Ramos (cell line): ENCODE measurements around the gene AIFM3.
"Not testable (repeated sequence)": the region's sequence is repeated elsewhere in the genome, so short reads cannot be mapped to it uniquely, and the experiment has no call there.

Source experiments
- in situ Hi-C: fragments of 300-500 bp; cut with MboI; formaldehyde crosslinking; loops from one replicate; pipeline ENCODE4 v1.14.3; 2022; ENCODE audit warnings: low sequenced_read_pairs; ENCODE audit not compliant: unreplicated experiment

Gene AIFM3

DNA sequence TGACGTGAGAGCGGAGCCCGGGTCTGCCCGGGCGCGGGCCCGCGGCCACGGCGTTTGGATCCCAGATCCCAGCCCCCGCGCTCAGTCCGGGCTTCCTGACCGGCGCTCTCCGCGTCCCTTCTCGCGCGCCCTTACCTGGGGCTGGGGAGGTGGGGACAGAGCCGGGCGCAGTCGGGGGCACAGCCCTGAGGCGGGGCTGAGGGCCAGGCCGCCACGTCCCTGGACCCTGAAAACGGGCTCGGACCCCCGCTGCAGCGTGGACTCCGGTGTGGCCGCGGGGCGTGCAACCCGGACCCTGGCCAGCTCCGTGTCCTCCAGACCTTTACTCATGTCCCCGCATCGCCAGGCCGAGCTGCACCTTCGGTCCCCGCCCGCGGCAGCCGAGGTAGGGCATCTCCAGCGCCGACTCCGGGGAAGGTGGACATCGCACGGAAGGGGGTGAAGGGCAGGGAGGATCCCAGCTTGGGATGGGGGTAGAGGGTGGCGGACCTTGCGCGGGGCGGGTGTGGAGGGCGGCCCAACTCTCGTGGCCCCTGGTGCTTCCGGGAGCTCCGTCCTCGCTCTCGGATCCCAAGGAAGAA is 9.9 kb upstream of the AIFM3 start:
- in situ Hi-C loops = no loop called here

DNA sequence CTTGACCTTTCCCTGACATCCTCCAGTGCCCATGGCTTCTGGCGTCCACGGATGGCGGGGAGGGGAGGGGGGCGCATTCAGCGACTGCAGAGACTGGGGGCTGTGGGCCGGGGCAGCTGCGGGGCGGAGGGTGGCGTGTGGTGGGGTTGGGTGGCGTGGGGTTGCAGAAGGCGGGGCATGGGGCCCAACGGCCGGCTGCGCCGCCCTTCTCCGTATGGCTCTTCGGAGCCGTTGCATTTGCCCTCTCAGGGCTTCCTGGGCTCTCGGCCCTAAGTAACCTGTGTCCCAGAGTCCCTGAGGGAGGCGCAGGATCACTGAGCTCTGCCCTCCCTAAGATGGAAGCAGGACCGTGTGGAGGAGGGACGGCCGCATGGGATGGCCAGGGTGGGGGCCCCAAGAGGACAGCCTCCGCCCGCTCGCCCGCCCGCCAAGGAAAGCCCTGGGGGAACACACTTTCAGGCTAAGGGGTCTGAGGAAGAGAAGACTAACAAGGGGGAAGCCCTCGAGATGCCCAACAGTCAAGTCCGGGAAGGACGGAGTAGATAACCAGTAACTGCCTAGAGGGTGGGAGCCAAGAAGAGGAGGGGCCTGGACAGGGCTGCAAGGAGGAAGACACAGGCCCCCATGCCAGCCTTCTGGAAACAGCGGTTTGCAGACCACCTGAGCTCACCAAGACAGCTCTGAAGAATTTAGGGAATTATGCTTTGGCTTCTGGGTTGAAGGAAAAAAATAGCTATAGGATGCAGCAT is 9.2 kb upstream of the AIFM3 start:
- in situ Hi-C loops = no loop called here

DNA sequence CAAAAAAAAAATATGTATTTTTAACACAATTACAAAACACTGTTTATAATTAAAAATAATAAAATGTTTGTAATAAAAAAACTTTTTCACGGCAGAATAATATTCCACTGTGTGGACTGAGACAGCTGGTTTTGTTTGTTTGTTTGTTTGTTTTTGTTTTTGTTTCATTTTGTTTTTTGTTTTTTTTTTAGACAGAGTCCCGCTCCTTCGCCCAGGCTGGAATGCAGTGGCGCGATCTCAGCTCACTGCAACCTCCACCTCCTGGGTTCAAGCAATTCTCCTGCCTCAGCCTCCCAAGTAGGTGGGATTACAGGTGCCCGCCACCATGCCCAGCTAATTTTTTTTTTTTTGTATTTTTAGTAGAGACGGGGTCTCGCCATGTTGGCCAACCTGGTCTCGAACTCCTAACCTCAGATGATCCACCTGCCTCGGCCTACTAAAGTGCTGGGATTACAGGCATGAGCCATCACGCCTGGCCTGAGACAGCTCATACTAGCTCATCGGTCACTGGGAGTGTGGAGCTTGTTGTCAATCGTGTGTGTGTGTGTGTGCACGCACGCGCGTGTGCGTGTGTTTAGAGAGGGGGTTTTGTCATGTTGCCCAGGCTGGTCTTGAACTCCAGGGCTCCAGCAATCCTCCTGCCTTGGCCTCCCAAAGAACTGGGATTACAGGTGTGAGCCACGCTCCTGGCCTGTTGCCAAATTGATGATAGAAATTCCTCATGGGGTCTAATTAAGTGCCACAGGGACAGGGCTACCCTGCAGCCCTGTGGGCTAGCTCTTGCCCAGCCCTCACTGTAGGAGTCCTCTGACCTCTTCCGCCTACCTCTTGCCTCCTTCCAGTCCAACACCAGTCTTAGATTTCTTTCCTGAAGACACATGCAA is 7.2 kb upstream of the AIFM3 start:
- in situ Hi-C loops = no loop called here

DNA sequence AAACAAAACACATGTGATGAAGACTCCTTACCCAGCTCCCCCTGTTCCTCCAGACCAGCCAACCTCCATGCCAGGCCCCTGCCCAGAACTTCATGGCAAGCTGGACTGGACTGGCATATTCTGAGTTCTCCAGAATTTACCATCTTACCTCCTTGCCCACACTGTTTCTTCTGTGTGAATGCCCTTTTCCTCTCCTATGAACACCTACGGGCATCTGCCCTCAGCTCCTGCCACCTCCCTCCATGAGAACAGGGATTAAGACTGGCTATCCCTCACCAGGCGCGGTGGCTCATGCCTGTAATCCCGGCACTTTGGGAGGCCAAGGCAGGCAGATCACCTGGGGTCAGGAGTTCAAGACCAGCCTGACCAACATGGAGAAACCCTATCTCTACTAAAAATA is 6.4 kb upstream of the AIFM3 start:
- in situ Hi-C loops = no loop called here

DNA sequence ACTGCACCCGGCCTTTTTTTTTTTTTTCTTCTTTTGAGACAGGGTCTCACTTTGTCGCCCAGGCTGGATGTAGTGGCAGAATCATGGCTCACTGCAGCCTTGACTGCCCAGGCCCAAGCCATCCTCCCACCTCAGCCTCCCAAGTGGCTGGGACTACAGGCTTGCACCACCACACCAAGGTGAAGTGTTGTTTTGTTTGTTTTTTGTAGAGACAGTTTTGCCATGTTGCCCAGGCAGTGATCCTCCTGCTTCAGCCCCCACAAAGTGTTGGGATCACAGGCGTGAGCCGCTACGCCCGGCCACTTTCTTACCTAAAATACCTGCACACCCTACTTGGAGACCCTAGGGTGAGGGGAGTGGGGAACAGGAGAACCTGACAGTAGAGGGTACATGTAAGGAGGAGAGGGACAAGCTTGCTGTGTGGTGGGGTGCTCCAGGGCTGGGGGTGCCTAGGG is 4.5 kb upstream of the AIFM3 start:
- in situ Hi-C loops = no loop called here

DNA sequence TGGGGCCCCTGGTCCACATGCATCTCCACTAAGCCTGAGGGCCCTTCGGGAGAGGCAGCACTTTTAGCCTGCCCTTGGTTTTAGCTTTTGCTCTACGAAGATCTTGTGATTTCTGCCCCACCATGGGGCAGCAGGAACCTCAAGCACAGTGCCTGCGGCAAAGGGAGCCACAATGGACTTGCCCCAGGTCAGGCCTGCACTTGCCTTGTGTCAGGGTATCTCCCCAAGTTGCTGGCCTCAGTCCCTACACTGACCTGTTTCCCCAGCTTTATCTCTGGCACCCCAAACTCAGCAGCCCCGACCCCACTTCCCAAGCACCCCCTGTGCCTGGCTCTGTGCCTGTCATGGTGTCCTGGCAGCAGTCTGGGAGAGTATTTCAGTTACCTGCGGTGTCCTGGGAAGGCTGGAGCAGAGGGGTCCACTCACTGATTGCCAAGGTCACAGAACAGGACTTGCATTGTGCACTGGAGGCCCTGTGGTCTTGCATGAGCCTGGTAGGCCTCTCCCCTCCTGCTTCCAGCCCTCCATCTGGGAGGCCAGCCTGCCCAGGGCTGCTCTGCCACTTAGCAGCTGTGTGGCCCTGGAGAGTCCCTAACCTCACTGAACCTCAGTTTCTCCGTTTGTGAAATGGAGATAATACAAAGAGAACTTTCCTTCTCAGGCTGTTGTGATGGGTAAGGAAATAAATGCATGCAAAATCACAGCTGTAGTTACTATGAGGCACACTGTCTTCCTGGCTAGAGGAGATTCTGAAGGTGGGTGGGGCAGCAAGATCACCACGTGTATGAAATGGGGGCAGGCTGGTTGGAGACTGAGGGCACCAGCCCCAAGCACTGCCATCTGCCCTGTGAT is 3.6 kb upstream of the AIFM3 start:
- in situ Hi-C loops = no loop called here

DNA sequence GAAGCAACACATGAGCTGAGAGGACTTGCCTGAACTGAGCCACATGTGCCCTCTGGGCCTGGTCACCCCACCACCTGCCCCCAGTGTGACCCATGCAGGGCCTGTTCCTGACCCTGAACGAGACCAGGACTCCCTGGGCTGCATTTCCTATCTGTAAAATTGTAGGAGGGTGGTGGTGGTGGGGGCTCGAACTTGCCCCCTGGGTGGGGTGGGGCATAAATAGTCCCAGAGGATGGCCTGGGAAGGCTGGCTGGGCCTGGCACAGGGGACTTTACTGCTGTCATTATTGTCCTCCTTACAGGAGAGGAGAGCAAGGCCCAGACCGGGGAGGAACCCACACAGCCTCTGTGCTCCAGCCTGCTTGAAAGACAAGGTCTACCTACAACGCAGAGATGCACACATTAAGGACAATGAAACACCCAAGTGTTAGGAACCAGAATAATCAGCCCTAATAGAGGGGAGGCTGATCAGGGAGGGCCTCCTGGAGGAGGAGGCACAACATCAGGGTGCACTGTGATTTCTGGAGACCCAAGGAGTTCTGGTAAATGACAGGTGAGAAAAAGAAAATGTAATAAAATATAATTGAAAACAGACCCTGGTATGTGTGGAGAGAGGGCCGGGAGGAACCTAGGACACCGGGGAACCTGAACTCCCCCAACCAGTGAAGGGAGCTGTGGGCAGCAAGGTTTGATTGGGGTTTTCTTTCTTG is 2.8 kb upstream of the AIFM3 start:
- in situ Hi-C loops = no loop called here

DNA sequence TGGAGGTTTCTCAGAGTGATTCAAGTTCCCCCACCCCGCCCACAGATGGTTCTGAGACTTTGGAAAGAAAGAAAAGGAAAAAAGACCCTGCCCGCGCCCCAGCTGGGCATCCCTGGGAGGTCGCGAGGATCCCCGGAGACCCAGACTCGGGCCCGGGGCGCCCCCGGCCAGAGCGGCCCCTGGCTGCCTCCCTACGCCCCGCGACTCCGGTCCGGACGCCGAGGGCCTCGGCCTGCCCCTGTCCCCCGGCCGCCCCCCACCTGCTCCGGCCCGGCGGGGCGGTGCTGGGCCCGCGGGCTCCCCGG is 2.3 kb upstream of the AIFM3 start:
- in situ Hi-C loops = no loop called here

DNA sequence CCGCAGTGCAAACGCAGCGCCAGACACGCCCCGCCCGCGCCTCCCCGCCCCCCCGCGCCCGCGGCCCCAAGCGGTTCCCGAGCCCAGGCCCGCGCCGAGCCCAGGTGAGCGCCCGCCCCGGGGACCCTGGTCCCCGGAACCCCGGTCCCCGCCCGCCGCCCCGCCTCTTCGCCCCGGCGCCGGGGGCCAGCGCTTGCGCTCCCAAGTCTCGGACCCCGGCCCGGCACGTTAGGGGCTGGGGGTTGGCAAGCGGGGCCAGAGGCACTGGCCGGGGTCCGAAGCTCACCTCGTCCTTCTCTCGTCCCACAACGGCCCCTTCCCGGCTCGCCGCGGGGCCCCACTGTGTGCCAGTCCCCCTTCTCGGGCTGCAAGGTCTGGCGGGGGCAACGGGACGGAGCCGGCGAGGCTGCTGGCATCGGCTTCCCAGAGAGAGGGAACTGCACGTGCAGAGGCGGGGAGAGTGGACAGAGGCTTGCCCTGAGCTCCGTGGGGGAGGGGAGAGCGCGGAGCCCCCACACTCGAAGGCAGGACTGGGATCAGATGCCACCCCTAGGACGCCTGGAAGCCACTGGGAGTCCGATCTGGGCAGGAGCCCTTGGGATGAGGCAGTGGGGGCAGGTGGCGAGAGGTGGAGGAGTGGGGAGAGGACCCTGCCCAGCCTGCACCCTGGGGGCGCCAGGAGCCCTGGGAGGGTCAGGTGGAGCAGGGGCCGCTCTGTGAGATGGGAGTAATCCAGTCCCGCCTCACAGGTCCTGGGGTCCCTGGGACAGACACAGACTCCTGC is 1.8 kb upstream of the AIFM3 start:
- in situ Hi-C loops = no loop called here

DNA sequence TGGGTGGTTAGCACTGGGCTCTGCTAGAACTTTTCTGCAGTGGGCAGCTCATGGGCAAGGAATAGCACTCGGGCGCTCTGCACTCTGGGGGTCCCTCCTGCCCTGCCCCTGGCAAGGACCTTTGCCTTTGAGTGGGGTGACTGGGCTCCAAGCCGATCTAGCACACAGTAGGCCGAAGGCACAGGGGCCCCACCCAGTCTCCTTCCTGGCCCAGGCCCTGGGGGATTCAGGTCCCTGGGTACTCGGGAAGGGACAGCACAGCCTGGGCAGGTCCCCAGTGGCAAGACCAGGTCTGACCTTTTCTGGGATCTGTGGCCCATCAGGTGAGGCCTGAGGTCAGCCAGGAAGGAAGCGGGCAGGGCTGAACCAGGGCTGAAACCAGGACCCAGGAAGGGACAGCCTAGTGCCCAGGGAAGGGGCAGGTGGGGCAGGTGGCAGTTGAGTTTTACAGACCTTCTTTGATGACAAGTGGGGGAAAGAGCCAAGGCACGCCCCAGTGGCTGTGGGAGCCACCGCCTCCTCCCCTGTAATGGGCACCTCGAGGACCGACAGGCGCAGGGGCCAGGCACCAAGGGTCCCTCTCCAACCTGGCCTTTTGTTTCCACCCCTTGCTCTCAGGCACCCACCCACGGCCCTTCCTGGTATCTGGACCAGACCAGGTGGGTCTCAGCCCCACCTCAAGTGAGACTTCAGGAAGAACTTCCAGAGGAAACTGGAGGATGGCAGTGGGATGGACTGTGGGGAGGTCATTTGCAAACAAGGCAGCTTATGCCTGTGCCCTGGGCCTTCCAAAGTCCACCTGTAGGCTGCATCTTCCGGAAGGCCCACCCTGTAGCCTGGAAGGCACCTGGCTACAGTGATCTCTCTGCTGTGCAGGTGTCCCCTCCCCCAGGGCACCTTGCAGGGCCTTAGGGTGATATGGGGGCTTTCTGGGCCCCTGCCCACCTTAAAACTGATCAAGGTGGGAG is 883 bp upstream of the AIFM3 start:
- in situ Hi-C loops = no loop called here

DNA sequence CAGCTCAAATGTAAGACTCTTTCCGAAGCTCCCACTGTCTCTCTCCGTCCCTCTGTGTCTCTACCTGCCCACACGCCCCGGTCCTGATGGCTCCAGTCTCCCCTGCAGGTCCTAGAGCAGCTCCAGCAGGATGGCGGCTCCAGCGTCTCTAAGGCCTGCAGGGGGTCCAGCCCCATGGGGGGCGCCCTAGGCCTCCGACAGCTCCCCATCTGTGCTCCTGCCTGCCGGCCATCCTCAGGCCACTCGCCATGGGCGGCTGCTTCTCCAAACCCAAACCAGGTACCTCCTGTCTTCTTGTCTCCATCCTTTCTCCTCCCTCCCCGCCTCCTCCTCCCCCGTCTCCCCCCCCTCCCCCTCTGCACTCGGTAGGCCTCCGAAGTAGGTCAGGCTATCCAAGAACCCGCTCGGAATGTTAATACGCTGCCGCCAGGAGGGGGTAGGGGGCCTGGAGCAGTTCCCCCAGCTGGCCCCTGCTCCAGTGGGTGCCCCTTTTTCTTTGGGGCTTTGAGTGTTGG is 699 bp downstream of the AIFM3 start:
- in situ Hi-C loops = no loop called here

DNA sequence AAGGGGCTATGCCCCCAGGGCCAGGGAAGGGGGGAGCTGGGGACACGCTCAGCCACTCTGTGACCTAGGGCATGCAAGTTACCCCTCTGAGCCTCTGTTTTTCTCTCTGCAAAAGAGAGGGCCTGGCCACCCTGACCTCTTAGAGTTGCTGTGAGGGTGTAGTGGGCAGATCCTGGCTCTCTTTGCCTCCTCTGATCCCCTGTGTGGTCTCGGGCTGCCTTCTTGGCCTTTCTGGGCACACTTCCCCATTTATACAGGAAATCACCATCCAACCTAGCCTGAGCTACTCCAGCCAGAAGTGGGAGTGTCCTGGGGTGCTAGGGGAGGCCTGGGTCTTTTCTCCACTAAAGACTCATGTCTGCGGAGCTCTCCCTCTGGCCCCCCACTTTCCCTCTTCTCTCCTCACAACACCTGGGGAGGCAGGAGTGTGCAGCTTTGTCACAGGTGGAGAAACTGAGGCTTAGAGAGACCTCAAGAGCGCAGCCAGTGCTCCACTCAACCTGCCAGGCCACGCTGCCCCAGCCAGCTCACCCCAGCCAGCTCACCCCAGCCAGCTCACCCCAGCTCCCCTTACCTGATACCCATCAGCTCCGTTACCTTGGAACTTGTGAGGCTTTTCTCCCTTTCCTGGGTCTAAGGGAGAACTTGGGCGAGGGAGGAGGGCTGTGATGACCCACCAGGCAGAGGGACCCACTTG is 1.4 kb downstream of the AIFM3 start:
- in situ Hi-C loops = no loop called here

DNA sequence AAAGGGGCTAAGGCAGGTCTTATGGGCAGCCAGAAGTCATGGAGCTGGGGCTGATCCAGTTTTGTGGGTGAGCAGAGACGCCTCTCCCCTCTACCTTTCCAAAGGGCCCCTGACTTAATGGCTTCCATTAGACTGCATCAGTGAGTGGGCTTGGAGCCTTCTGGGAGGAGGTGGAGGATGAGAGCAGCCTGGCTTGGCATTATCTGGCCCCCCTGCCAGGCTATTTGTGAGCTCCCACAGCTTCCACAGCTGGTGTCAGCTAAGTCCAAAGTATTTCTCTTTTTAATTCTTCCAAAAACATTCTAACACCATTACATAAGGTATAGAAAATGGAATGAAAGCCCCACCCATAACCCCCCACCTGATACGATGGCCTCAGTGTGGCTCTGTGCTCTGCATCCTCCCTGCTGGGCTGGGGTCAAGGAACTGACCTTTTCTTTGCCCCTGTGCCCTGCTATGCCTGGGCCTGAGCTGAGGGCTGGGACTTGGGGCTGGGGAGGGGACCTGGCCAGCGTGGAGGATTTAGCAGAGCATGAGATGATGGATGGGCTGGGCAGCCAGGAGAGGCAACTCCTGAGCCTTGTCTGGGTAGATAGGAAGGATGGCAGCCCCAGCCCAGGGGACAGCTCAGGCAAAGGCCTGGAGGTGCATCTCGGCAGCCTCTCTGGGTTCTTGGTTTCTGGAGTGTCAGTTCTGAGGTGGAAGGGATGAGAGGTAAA is 4.0 kb downstream of the AIFM3 start:
- in situ Hi-C loops = no loop called here

DNA sequence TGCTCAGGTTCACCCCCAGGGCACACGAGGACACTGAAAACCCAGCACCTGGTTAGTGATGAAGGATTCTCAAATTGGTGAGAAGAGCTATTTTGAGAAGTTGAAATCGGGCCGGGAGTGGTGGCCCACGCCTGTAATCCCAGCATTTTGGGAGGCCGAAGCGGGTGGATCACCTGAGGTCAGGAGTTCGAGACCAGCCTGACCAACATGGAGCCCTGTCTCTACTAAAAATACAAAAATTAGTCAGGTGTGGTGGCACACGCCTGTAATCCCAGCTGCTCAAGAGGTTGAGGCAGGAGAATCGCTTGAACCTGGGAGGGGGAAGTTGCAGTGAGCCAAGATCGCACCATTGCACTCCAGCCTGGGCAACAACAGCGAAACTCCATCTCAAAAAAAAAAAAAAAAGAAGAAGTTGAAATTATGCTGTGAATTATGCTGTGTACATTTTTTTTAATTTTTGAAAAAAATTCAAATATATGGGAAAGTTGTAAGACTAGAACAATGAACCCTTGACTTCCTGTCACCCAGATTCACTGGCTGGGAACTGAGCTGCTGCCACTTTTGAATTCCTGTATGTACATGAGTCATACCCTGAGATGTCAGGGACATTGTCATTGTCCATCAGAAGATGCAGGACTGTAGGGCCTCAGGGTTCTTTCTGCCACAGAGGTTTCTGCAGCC is 5.1 kb downstream of the AIFM3 start:
- in situ Hi-C loops = not testable (repeated sequence)

DNA sequence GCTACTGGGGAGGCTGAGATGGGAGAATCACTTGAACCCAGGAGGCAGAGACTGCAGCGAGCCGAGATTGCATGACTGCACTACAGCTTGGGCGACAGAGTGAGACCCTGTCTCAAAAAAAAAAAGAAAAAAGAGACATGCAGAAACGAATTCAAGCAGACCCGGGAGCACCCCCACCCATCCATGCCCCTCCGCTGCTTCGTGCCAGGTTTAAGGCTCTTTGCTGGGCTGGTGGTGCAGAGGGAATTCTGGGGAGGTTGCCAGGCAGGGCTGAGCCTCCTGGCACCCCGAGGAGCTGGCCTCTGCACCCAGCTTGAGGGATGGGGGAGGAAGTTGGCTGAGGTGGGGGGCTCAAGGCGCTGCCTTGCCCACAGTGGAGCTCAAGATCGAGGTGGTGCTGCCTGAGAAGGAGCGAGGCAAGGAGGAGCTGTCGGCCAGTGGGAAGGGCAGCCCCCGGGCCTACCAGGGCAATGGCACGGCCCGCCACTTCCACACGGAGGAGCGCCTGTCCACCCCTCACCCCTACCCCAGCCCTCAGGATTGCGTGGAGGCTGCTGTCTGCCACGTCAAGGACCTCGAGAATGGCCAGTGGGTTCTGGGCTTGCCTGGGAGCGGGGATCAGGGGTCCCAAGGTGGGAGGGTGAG is 6.0 kb downstream of the AIFM3 start:
- in situ Hi-C loops = no loop called here
